Suppressor macrophage treated with lipopolysaccharide for 4 hours (primary cell): ENCODE results near the gene PDLIM5.
"Not testable (repeated sequence)": the region's sequence is repeated elsewhere in the genome, so short reads cannot be mapped to it uniquely, and the experiment has no call there.

Source experiments
- DNase-seq: peaks from one replicate; pipeline ENCODE4 v3.0.0-alpha.2; 2020

Gene PDLIM5

GRCh38 chr4:94533405-94534223 is 81.9 kb downstream of the PDLIM5 start:
- no peak for DNase-seq

GRCh38 chr4:94534401-94535312 is 82.9 kb downstream of the PDLIM5 start:
- DNase-seq, result peak; percentile 76

- DNase-seq, result no peak
Observed at GRCh38 chr4:94536049-94536448, 84.3 kb downstream of the PDLIM5 start.

- no peak for DNase-seq
Observed at GRCh38 chr4:94536649-94537469, 85.1 kb downstream of the PDLIM5 start.

GRCh38 chr4:94537921-94538628 is 86.3 kb downstream of the PDLIM5 start:
- no peak for DNase-seq

- no peak for DNase-seq
Observed at GRCh38 chr4:94540476-94540875, 88.7 kb downstream of the PDLIM5 start.

- no peak for DNase-seq
Observed at GRCh38 chr4:94544811-94545210, 93.1 kb downstream of the PDLIM5 start.

- DNase-seq, result no peak
Observed at GRCh38 chr4:94545296-94545695, 93.6 kb downstream of the PDLIM5 start.

GRCh38 chr4:94546949-94547348 is 95.2 kb downstream of the PDLIM5 start:
- no peak for DNase-seq

- peak; percentile 73 for DNase-seq
Observed at GRCh38 chr4:94548571-94548970, 96.8 kb downstream of the PDLIM5 start.

- no peak for DNase-seq
Observed at GRCh38 chr4:94550352-94550751, 98.6 kb downstream of the PDLIM5 start.

- no peak for DNase-seq
Observed at GRCh38 chr4:94550851-94551250, 99.1 kb downstream of the PDLIM5 start.

GRCh38 chr4:94551643-94552564 is 100.2 kb downstream of the PDLIM5 start:
- no peak for DNase-seq

GRCh38 chr4:94556047-94556446 is 104.3 kb downstream of the PDLIM5 start:
- not testable (repeated sequence) for DNase-seq

GRCh38 chr4:94557632-94558031 is 105.9 kb downstream of the PDLIM5 start:
- not testable (repeated sequence) for DNase-seq

- DNase-seq, result no peak
Observed at GRCh38 chr4:94558392-94558904, 106.7 kb downstream of the PDLIM5 start.

- DNase-seq, result no peak
Observed at GRCh38 chr4:94559351-94559806, 107.6 kb downstream of the PDLIM5 start.

GRCh38 chr4:94561249-94562024 is 109.7 kb downstream of the PDLIM5 start:
- no peak for DNase-seq

GRCh38 chr4:94562285-94562684 is 110.5 kb downstream of the PDLIM5 start:
- no peak for DNase-seq

GRCh38 chr4:94564252-94564651 is 112.5 kb downstream of the PDLIM5 start:
- no peak for DNase-seq
